Activated T-helper 1 cell treated with anti-CD3 and anti-CD28 coated beads, Interleukin-12 subunit alpha, Interleukin-12 subunit beta, Interleukin-2, Interleukin-4 antibody, amounts not matched to agents 30 ng/mL and 10 ng/mL and 1 ng/mL, durations not matched to agents 14 hours and 24 hours and 36 hours (primary cell): ENCODE data around the gene SLC2A2. TPM values are rescaled to one million over a fixed set of nuclear protein-coding genes. Genes with fewer than 3 reads are reported as not detected.

Experiments
- DNase-seq: peaks from one replicate; pipeline ENCODE4 v3.0.0; 2021; ENCODE audit warnings: low spot score
- H3K27ac Mint-ChIP-seq: one replicate; pipeline ENCODE4 v1.8.0; 2021; ENCODE audit warnings: mild to moderate bottlenecking, mixed read lengths
- H3K27me3 Mint-ChIP-seq: one replicate; pipeline ENCODE4 v1.8.0; 2022; ENCODE audit warnings: mild to moderate bottlenecking, moderate library complexity, mixed read lengths; ENCODE audit not compliant: insufficient read depth
- H3K36me3 Mint-ChIP-seq: one replicate; pipeline ENCODE4 v1.8.0; 2021; ENCODE audit warnings: low read depth, mixed read lengths
- H3K4me1 Mint-ChIP-seq: one replicate; pipeline ENCODE4 v1.8.0; 2021; ENCODE audit warnings: low read depth, mixed read lengths
- H3K4me3 Mint-ChIP-seq: one replicate; pipeline ENCODE4 v1.8.0; 2021; ENCODE audit warnings: mild to moderate bottlenecking, moderate library complexity, mixed read lengths
- H3K9me3 Mint-ChIP-seq: one replicate; pipeline ENCODE4 v1.8.0; 2021; ENCODE audit warnings: mixed read lengths
- intact Hi-C: fragments of 100-400 bp; cut with micrococcal nuclease; formaldehyde crosslinking; loops from one replicate; pipeline ENCODE4 v1.15.1; 2024
- total RNA-seq: library from RNA; stranded (reverse); gene quantifications from 2 replicates; pipeline ENCODE4 v1.2.3, GENCODE V29; 2022

SLC2A2 gene
- total RNA-seq = not detected in 2 replicates

GRCh38 chr3:171026597-171027293 lies at the start of gene SLC2A2:
Gene SLC2A2 (minus strand): TSS chr3:171026720. CDS start chr3:171026670, 50 bp downstream.
- no peak within 1 kb of the TSS for H3K27ac Mint-ChIP-seq
- H3K27me3 Mint-ChIP-seq = peaks cover 20% of the 10 kb centered on the region
- intact Hi-C loops = loop anchor here (5.0 kb wide), 1 partner anchor 154 kb away; the partner anchor contains the start of gene RPL22L1
- no peak for DNase-seq
- no peak within 1 kb of the TSS for H3K4me3 Mint-ChIP-seq
- no peaks in the 10 kb centered on the region for H3K4me1 Mint-ChIP-seq
- no peaks in the 10 kb centered on the region for H3K36me3 Mint-ChIP-seq
- no peaks in the 10 kb centered on the region for H3K9me3 Mint-ChIP-seq

GRCh38 chr3:171072432-171072831 lies 45.9 kb upstream of the SLC2A2 start:
- no peak for DNase-seq
- no peaks in the 10 kb centered on the region for H3K27me3 Mint-ChIP-seq
- H3K27ac Mint-ChIP-seq = no peak overlapping the region
- no peaks in the 10 kb centered on the region for H3K9me3 Mint-ChIP-seq
- peaks cover 42% of the 10 kb centered on the region for H3K36me3 Mint-ChIP-seq
- H3K4me1 Mint-ChIP-seq = no peaks in the 10 kb centered on the region
- no peak overlapping the region for H3K4me3 Mint-ChIP-seq
- intact Hi-C loops = no loop called here

GRCh38 chr3:171068658-171069057 lies 42.1 kb upstream of the SLC2A2 start:
- no peak overlapping the region for H3K27ac Mint-ChIP-seq
- no peaks in the 10 kb centered on the region for H3K27me3 Mint-ChIP-seq
- no peak for DNase-seq
- H3K4me1 Mint-ChIP-seq = no peaks in the 10 kb centered on the region
- H3K9me3 Mint-ChIP-seq = no peaks in the 10 kb centered on the region
- H3K4me3 Mint-ChIP-seq = no peak overlapping the region
- peaks cover 63% of the 10 kb centered on the region for H3K36me3 Mint-ChIP-seq
- intact Hi-C loops = no loop called here

GRCh38 chr3:171066206-171066605 lies 39.7 kb upstream of the SLC2A2 start:
- no peaks in the 10 kb centered on the region for H3K9me3 Mint-ChIP-seq
- intact Hi-C loops = no loop called here
- H3K27ac Mint-ChIP-seq = no peak overlapping the region
- H3K4me1 Mint-ChIP-seq = no peaks in the 10 kb centered on the region
- DNase-seq = no peak
- no peak overlapping the region for H3K4me3 Mint-ChIP-seq
- no peaks in the 10 kb centered on the region for H3K27me3 Mint-ChIP-seq
- peaks cover 52% of the 10 kb centered on the region for H3K36me3 Mint-ChIP-seq

GRCh38 chr3:171065732-171066131 lies 39.2 kb upstream of the SLC2A2 start:
- peaks cover 52% of the 10 kb centered on the region for H3K36me3 Mint-ChIP-seq
- H3K27me3 Mint-ChIP-seq = no peaks in the 10 kb centered on the region
- no peaks in the 10 kb centered on the region for H3K4me1 Mint-ChIP-seq

GRCh38 chr3:171064461-171064860 lies 37.9 kb upstream of the SLC2A2 start:
- Mint-ChIP-seq H3K27ac (no peak overlapping the region), H3K4me1 (no peaks in the 10 kb centered on the region), H3K36me3 (peaks cover 42% of the 10 kb centered on the region), H3K4me3 (no peak overlapping the region), H3K9me3 (no peaks in the 10 kb centered on the region), H3K27me3 (no peaks in the 10 kb centered on the region)
- intact Hi-C loops = no loop called here
- no peak for DNase-seq

More at GRCh38 chr3:171065732-171066131, 39.2 kb upstream of the SLC2A2 start:
- Mint-ChIP-seq H3K9me3 (no peaks in the 10 kb centered on the region), H3K4me3 (no peak overlapping the region), H3K27ac (no peak overlapping the region)
- DNase-seq = no peak
- intact Hi-C loops = no loop called here

- H3K36me3 Mint-ChIP-seq = peaks cover 31% of the 10 kb centered on the region
- no peaks in the 10 kb centered on the region for H3K9me3 Mint-ChIP-seq
- no peak for DNase-seq
- intact Hi-C loops = no loop called here
- H3K4me3 Mint-ChIP-seq = no peak overlapping the region
- H3K27me3 Mint-ChIP-seq = no peaks in the 10 kb centered on the region
- no peak overlapping the region for H3K27ac Mint-ChIP-seq
- no peaks in the 10 kb centered on the region for H3K4me1 Mint-ChIP-seq
Measured at GRCh38 chr3:171061749-171062148, 35.2 kb upstream of the SLC2A2 start.

GRCh38 chr3:171059978-171060377 lies 33.5 kb upstream of the SLC2A2 start:
- H3K27ac Mint-ChIP-seq = no peak overlapping the region
- peaks cover 19% of the 10 kb centered on the region for H3K36me3 Mint-ChIP-seq
- H3K27me3 Mint-ChIP-seq = no peaks in the 10 kb centered on the region
- H3K4me1 Mint-ChIP-seq = no peaks in the 10 kb centered on the region
- no peak for DNase-seq
- intact Hi-C loops = no loop called here
- H3K9me3 Mint-ChIP-seq = no peaks in the 10 kb centered on the region
- no peak overlapping the region for H3K4me3 Mint-ChIP-seq

GRCh38 chr3:171058873-171059603 lies 32.5 kb upstream of the SLC2A2 start:
- Mint-ChIP-seq H3K27ac (no peak overlapping the region), H3K27me3 (peaks cover 2% of the 10 kb centered on the region), H3K36me3 (peaks cover 10% of the 10 kb centered on the region), H3K9me3 (no peaks in the 10 kb centered on the region), H3K4me1 (no peaks in the 10 kb centered on the region), H3K4me3 (no peak overlapping the region)
- DNase-seq = no peak
- intact Hi-C loops = no loop called here

- no peak for DNase-seq
- no peak overlapping the region for H3K27ac Mint-ChIP-seq
- H3K27me3 Mint-ChIP-seq = peaks cover 5% of the 10 kb centered on the region
- no peaks in the 10 kb centered on the region for H3K9me3 Mint-ChIP-seq
- peaks cover 6% of the 10 kb centered on the region for H3K36me3 Mint-ChIP-seq
- intact Hi-C loops = no loop called here
- H3K4me1 Mint-ChIP-seq = no peaks in the 10 kb centered on the region
- no peak overlapping the region for H3K4me3 Mint-ChIP-seq
Measured at GRCh38 chr3:171058058-171058457, 31.5 kb upstream of the SLC2A2 start.

- Mint-ChIP-seq H3K4me3 (no peak overlapping the region), H3K9me3 (no peaks in the 10 kb centered on the region), H3K36me3 (peaks cover 4% of the 10 kb centered on the region), H3K27me3 (peaks cover 8% of the 10 kb centered on the region), H3K27ac (no peak overlapping the region), H3K4me1 (no peaks in the 10 kb centered on the region)
- intact Hi-C loops = no loop called here
- no peak for DNase-seq
Measured at GRCh38 chr3:171057072-171057471, 30.6 kb upstream of the SLC2A2 start.

- H3K4me1 Mint-ChIP-seq = no peaks in the 10 kb centered on the region
- no peak overlapping the region for H3K27ac Mint-ChIP-seq
- DNase-seq = no peak
- no peak overlapping the region for H3K4me3 Mint-ChIP-seq
- intact Hi-C loops = no loop called here
- H3K36me3 Mint-ChIP-seq = peaks cover 4% of the 10 kb centered on the region
- no peaks in the 10 kb centered on the region for H3K9me3 Mint-ChIP-seq
- peaks cover 10% of the 10 kb centered on the region for H3K27me3 Mint-ChIP-seq
Measured at GRCh38 chr3:171056528-171056927, 30.0 kb upstream of the SLC2A2 start.

GRCh38 chr3:171055336-171056178 lies 29.0 kb upstream of the SLC2A2 start:
- H3K36me3 Mint-ChIP-seq = peaks cover 4% of the 10 kb centered on the region
- no peaks in the 10 kb centered on the region for H3K9me3 Mint-ChIP-seq
- H3K4me1 Mint-ChIP-seq = no peaks in the 10 kb centered on the region
- no peak for DNase-seq
- intact Hi-C loops = no loop called here
- H3K4me3 Mint-ChIP-seq = no peak overlapping the region
- no peak overlapping the region for H3K27ac Mint-ChIP-seq
- peaks cover 10% of the 10 kb centered on the region for H3K27me3 Mint-ChIP-seq
